ENCODE results near the gene CUL1.

Gene CUL1

DNA sequence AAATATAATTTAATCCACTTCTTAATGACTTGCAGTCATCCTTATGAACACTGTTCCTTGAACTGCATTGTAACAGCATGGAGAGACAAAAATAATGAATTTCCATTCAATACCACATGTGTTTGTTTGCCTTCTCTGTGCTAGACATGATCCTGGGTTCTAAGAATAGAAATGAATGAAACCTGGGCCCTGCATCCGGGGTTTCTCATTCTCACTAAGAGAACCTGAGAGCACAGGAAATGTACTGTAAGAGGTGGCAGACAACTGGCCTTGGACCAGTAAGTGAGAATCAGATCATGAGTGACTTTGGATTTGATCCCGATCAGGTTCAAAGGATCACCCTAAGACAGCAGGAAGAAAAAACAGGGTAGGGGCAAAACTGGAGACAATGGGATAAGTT lies 37.2 kb upstream of the CUL1 start:
- no peak for TF ChIP-seq YY1 (IDR thresholded peaks at IDR 0.05; ENCODE audit: low read depth)
- no peak for TF ChIP-seq RAD21 (IDR thresholded peaks at IDR 0.05; ENCODE audit: low read depth)
- no peak for TF ChIP-seq TCF12 (IDR thresholded peaks at IDR 0.05; ENCODE audit: low read depth)
- no peak for TF ChIP-seq EP300 (IDR thresholded peaks at IDR 0.05; ENCODE audit: borderline replicate concordance)
- TF ChIP-seq ZBTB7A (IDR thresholded peaks at IDR 0.05; ENCODE audit: low read depth): no peak
- no peak for TF ChIP-seq NFIC (IDR thresholded peaks at IDR 0.05)
- no peak for TF ChIP-seq FOXM1 (IDR thresholded peaks at IDR 0.05; ENCODE audit: borderline replicate concordance, low read depth)
- TF ChIP-seq, protein P1, sequence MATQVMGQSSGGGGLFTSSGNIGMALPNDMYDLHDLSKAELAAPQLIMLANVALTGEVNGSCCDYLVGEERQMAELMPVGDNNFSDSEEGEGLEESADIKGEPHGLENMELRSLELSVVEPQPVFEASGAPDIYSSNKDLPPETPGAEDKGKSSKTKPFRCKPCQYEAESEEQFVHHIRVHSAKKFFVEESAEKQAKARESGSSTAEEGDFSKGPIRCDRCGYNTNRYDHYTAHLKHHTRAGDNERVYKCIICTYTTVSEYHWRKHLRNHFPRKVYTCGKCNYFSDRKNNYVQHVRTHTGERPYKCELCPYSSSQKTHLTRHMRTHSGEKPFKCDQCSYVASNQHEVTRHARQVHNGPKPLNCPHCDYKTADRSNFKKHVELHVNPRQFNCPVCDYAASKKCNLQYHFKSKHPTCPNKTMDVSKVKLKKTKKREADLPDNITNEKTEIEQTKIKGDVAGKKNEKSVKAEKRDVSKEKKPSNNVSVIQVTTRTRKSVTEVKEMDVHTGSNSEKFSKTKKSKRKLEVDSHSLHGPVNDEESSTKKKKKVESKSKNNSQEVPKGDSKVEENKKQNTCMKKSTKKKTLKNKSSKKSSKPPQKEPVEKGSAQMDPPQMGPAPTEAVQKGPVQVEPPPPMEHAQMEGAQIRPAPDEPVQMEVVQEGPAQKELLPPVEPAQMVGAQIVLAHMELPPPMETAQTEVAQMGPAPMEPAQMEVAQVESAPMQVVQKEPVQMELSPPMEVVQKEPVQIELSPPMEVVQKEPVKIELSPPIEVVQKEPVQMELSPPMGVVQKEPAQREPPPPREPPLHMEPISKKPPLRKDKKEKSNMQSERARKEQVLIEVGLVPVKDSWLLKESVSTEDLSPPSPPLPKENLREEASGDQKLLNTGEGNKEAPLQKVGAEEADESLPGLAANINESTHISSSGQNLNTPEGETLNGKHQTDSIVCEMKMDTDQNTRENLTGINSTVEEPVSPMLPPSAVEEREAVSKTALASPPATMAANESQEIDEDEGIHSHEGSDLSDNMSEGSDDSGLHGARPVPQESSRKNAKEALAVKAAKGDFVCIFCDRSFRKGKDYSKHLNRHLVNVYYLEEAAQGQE (IDR thresholded peaks at IDR 0.05; ENCODE audit: low read depth): no peak
- TF ChIP-seq, protein P2, sequence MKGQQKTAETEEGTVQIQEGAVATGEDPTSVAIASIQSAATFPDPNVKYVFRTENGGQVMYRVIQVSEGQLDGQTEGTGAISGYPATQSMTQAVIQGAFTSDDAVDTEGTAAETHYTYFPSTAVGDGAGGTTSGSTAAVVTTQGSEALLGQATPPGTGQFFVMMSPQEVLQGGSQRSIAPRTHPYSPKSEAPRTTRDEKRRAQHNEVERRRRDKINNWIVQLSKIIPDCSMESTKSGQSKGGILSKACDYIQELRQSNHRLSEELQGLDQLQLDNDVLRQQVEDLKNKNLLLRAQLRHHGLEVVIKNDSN (IDR thresholded peaks at IDR 0.05): no peak
- no peak for TF ChIP-seq CREB1 (IDR thresholded peaks at IDR 0.05; ENCODE audit: low read depth)

DNA sequence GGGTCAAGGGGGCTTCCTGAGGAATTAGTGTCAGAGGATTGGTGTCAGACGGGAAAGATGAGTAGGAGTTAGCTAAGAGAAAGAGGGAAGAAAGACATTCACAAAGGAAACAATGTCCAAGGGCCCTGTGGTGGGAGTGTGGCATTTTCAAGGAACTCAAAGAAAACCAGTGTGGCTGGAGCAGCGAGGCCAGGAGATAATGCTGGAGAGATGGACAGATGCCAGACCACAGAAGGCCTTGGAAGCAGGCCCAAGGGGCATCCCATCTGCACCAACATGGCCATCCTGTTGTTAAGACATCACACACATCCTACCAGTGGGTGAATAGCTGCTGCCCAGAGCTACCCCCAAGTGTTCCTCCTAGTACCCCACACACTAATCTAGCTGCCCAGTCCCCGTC lies 36.1 kb upstream of the CUL1 start:
- TF ChIP-seq EGR1 (IDR thresholded peaks at IDR 0.05): no peak
- TF ChIP-seq NFIC (IDR thresholded peaks at IDR 0.05): no peak
- TF ChIP-seq FOXM1 (IDR thresholded peaks at IDR 0.05; ENCODE audit: borderline replicate concordance, low read depth): no peak
- no peak for TF ChIP-seq YY1 (IDR thresholded peaks at IDR 0.05; ENCODE audit: low read depth)
- TF ChIP-seq, protein P1 (IDR thresholded peaks at IDR 0.05; ENCODE audit: low read depth): no peak
- TF ChIP-seq, protein P2 (IDR thresholded peaks at IDR 0.05): no peak
- no peak for TF ChIP-seq RAD21 (IDR thresholded peaks at IDR 0.05; ENCODE audit: low read depth)
- no peak for TF ChIP-seq CREB1 (IDR thresholded peaks at IDR 0.05; ENCODE audit: low read depth)
- no peak for TF ChIP-seq ZBTB7A (IDR thresholded peaks at IDR 0.05; ENCODE audit: low read depth)
- no peak for TF ChIP-seq TCF12 (IDR thresholded peaks at IDR 0.05; ENCODE audit: low read depth)
- TF ChIP-seq TEAD4 (IDR thresholded peaks at IDR 0.05): no peak
- no peak for TF ChIP-seq EP300 (IDR thresholded peaks at IDR 0.05; ENCODE audit: borderline replicate concordance)
- no peak for TF ChIP-seq TAF1 (IDR thresholded peaks at IDR 0.05; ENCODE audit: low read depth)
- TF ChIP-seq CEBPB (IDR thresholded peaks at IDR 0.05): no peak
- TF ChIP-seq, protein P3, sequence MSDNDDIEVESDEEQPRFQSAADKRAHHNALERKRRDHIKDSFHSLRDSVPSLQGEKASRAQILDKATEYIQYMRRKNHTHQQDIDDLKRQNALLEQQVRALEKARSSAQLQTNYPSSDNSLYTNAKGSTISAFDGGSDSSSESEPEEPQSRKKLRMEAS (IDR thresholded peaks at IDR 0.05): no peak

DNA sequence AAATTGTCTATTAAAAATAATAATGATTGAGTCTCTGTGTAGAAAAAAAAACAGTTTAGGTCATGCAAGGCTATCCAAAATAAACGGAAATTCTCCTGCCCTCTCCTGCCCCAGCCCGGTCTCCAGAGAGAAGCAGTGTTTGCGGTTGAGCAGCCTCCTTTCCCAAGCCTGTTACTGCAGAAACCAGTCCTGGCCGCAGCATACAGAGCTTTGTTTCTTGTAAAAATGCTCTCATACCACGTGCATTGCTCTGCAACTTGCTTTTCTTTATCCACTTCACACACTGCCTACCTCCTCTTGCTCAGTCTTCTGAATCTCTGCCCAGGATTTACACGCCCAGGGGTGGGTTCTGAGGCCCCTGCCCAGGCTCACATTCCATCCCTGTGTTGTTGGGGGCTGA lies 34.4 kb upstream of the CUL1 start:
- TF ChIP-seq CEBPB (IDR thresholded peaks at IDR 0.05) (no peak), FOXM1 (IDR thresholded peaks at IDR 0.05; ENCODE audit: borderline replicate concordance, low read depth) (no peak), RAD21 (IDR thresholded peaks at IDR 0.05; ENCODE audit: low read depth) (no peak), NFIC (IDR thresholded peaks at IDR 0.05) (no peak), EGR1 (IDR thresholded peaks at IDR 0.05) (no peak), EP300 (IDR thresholded peaks at IDR 0.05; ENCODE audit: borderline replicate concordance) (no peak), ZBTB7A (IDR thresholded peaks at IDR 0.05; ENCODE audit: low read depth) (no peak), TAF1 (IDR thresholded peaks at IDR 0.05; ENCODE audit: low read depth) (no peak), TEAD4 (IDR thresholded peaks at IDR 0.05) (no peak), TCF12 (IDR thresholded peaks at IDR 0.05; ENCODE audit: low read depth) (no peak)
- TF ChIP-seq, protein P3 (IDR thresholded peaks at IDR 0.05): no peak

DNA sequence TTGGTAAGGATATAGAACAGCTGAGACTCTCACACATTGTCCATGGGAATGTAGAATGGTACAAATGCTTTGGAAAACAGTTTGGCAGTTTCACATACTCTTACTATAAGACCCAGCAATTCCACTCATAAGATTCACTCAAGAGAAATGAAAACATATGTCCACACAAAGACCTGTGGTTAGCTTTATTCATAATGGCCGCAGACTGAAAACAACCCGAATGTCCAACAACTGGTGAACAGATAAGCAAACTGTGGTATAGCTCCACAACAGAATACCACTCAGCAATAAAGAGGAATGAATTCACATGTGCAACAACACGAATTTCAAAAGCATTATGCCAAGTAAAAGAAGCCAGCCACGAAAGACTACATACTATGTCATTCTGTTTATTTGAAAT lies 33.5 kb upstream of the CUL1 start:
- no peak for TF ChIP-seq EGR1 (IDR thresholded peaks at IDR 0.05)
- no peak for TF ChIP-seq TCF12 (IDR thresholded peaks at IDR 0.05; ENCODE audit: low read depth)
- no peak for TF ChIP-seq CREB1 (IDR thresholded peaks at IDR 0.05; ENCODE audit: low read depth)
- TF ChIP-seq, protein P2 (IDR thresholded peaks at IDR 0.05): no peak
- TF ChIP-seq EP300 (IDR thresholded peaks at IDR 0.05; ENCODE audit: borderline replicate concordance): no peak
- TF ChIP-seq ZBTB7A (IDR thresholded peaks at IDR 0.05; ENCODE audit: low read depth): no peak
- TF ChIP-seq YY1 (IDR thresholded peaks at IDR 0.05; ENCODE audit: low read depth): no peak
- TF ChIP-seq TAF1 (IDR thresholded peaks at IDR 0.05; ENCODE audit: low read depth): no peak
- TF ChIP-seq, protein P1 (IDR thresholded peaks at IDR 0.05; ENCODE audit: low read depth): no peak
- TF ChIP-seq, protein P3 (IDR thresholded peaks at IDR 0.05): no peak
- TF ChIP-seq RAD21 (IDR thresholded peaks at IDR 0.05; ENCODE audit: low read depth): no peak
- TF ChIP-seq FOXM1 (IDR thresholded peaks at IDR 0.05; ENCODE audit: borderline replicate concordance, low read depth): no peak
- TF ChIP-seq NFIC (IDR thresholded peaks at IDR 0.05): no peak
- TF ChIP-seq TEAD4 (IDR thresholded peaks at IDR 0.05): no peak
- no peak for TF ChIP-seq CEBPB (IDR thresholded peaks at IDR 0.05)
